Stimulated activated naive CD4-positive, alpha-beta T cell treated with Interleukin-2 at 50 U/mL for 16 hours (primary cell): Measurements from ENCODE around the gene CRB2.

Source experiments
- DNase-seq: peaks from one replicate; lab custom pipeline; 2025; lab: John Stamatoyannopoulos, UW

Gene CRB2

GRCh38 chr9:123347289-123348060 is 8.5 kb upstream of the CRB2 start:
- no peak for DNase-seq

- DNase-seq = no peak
Measured at GRCh38 chr9:123348317-123348992, 7.5 kb upstream of the CRB2 start.

- DNase-seq = no peak
Measured at GRCh38 chr9:123349033-123349432, 7.0 kb upstream of the CRB2 start.

- peak; percentile 38 for DNase-seq
Measured at GRCh38 chr9:123349691-123350480, 6.1 kb upstream of the CRB2 start.

DNA sequence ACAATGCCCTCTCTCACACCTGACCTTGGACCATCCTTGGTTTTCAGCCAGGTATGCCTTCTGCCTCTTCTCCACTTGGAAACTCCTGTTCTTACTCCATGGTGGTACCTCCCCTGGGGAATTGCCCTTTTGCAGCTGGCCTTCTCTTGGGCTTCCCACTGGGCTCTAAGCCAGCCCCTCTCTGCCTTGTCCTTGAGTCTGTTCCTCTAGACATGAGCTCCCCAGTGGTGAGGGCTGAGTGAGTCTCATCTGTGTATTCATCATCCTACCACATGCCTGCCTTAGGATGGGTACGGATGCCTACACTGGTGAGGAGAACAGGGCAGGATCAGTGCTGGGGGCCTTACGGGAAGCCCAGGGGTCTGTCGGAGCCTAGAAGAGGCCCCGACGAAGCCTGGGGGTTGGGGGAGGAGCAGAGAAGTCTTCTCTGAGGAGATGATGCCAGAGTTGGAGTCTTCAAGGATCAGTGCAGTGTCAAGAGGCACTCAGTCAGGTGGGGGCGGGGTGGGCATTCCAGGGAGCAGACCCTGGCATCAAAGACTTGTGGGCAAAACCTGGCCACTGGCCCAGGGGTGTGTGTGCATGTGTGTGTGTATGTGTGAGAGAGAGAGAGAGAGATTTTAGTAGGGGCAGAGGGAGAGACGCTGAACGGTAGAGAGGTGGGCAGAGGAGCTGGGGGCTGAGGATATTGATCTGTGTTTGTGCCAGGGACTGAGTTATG is 5.2 kb upstream of the CRB2 start:
- no peak for DNase-seq

DNA sequence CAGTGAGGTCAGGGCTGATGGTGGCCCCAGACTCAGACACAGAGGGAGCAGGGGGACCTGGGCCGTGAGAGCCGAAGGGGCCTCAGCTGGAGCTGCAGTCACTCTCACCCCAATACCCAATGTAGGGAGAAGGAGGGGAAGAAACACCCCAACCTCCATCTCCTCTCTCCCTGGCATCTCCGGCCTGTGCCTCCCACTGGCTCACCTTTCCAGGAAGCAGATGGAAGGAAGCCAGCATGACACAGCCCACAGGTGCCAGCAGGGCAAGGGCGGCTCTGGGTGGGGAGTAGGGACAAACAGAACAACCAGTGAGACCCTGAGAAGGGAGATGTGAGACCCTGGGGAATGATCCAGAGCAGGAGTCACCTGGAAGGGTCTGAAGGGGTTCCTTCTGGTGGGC is 3.0 kb upstream of the CRB2 start:
- no peak for DNase-seq

GRCh38 chr9:123353984-123354591 is 1.9 kb upstream of the CRB2 start:
- peak; percentile 26 for DNase-seq

GRCh38 chr9:123354806-123355508 is 1.0 kb upstream of the CRB2 start:
- no peak for DNase-seq

GRCh38 chr9:123356851-123357742 is 1.1 kb downstream of the CRB2 start:
- no peak for DNase-seq

GRCh38 chr9:123357743-123358059 is 1.7 kb downstream of the CRB2 start:
- no peak for DNase-seq

GRCh38 chr9:123358181-123358905 is 2.3 kb downstream of the CRB2 start:
- DNase-seq = no peak

DNA sequence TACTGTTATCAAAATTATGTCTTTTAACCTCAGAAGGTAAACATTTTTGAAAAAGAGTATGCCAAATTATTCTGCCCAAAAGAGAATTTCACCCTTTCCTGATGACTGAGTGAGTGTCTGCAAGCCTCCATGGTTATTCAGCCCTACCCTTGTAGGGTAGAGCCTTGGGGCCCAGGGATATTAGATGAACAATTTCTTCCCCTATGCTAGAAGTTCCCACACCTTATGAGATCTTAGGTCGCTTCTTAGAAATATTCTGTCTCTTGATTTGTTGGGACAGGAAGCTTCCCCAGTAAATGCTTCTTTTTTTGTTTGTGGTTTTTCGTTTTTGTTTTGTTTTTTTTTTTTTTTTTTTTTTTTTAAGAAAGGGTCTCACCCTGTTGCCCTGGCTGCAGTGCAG is 3.1 kb downstream of the CRB2 start:
- DNase-seq = no peak

DNA sequence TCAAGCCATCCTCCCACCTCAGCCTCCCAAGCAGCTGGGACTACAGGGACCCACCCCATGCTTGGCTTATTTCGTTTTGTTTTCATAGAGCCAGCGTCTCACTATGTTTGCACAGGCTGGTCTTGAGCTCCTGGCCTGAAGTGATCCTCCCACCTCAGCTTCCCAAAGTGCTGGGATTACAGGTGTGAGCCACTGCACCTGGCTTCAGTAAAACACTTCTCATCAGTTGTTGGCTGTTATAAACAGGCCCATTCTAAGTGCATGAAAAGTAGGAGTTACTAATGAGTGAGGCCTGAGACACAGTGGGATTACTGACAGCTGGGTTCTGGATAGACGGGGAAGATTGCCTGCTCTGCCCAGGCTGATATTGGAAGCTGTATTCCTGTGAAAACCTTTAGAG is 3.5 kb downstream of the CRB2 start:
- no peak for DNase-seq

DNA sequence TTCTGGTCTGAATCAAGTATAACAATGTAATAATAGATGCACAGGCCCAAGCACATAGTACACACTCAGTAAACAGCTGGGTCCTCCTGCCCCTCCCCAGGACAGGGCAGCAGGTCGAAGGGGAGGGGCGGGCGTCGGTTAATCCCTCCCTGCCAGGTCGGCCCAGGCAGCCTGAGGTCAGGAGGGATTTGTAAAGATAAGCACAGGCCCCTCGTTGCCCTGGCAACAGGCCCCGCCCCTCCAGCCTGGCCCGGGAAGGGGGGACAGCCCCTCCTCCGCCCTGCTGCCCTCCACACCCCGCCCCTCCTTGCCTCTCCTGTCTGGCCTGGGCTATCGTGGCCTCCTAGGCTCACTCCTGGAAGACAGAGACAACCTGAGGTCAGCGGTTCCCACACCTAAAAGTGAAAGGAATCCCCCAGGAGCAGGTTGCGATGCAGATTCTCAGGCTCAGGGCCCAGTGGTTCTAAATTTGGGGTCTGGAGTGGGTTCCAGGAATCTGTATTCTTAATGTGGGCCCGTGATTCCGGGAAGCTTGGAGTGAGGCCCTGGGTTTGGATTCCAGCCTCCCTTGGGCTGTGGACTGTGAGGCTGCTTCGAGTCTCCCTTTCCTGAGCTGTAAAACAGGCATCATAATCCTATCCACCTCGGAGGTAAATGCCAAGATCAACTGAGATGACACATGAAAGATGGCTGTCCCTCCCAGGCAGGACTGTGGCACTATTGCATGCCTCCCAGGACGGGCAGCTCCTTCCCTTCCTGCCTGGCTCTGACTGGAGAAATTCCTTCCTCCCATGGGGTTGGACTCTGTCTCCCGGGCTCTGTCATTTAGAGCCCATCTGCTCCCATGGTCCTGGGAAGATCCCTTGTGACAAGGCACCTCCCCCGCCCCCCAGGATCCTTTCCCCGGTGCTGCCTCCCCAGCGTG is 4.4 kb downstream of the CRB2 start:
- DNase-seq = no peak

GRCh38 chr9:123361086-123361730 is 5.2 kb downstream of the CRB2 start:
- no peak for DNase-seq

DNA sequence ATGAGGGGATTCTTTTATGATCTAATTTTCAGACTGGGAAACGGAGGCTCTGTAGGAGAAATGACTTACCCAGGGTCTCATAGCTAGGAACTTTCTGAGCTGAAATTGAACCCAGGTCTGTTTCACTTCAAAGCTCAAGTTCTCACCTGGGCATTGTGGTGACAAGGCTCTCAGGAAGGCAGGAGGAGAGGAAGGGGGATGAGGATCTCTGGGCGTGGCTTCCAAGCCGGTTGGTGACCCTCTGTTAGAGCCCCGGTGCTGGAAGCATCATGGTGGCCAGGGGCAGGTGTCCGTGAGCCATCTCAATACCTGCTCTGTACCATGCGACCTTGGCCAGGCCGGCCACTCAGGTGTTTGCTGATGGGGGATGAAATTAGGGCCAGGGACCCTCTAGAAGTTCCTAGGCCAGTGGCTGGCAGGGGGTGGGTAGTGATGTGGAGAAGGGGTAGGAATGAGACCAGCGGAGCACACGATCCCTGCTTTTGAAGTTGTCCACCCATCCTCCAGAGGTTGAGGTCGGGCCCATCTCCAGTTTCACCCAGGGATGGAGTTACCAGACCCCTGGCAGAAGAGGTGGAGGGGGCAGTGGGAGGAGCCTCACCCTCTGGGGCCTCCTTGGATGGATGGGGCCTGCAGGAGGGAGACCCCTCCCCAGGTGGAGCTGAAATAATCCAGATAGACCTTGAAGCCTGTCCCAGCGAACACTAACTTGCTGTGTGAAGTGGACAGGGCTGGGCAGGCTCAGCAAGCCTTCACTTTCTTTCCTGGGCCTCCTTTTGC is 5.9 kb downstream of the CRB2 start:
- no peak for DNase-seq

DNA sequence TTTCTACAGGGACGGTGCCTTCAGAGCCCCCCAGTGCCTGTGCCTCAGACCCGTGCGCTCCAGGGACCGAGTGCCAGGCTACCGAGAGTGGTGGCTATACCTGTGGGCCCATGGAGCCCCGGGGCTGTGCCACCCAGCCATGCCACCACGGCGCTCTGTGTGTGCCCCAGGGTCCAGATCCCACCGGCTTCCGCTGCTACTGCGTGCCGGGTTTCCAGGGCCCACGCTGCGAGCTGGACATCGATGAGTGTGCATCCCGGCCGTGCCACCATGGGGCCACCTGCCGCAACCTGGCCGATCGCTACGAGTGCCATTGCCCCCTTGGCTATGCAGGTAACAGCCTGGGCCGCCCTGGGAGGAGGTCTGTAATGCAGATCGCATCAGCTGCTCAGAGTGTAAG is 6.9 kb downstream of the CRB2 start:
- no peak for DNase-seq
